Measurements from ENCODE around the gene PLCG2. TPM values are rescaled to one million over a fixed set of nuclear protein-coding genes. Genes with fewer than 3 reads are reported as not detected.

The PLCG2 gene
- total and polyA plus RNA-seq, 9 donors: 3.3 to 16.4 (median 5.6) TPM

GRCh38 chr16:81818568-81818896 is 39.4 kb downstream of the PLCG2 start:
- Histone ChIP-seq H3K9me3 (no peaks in the 10 kb centered on the region), H3K36me3 (no peaks in the 10 kb centered on the region), H3K27me3 (no peaks in the 10 kb centered on the region), H3K4me1 (ENCODE audit: insufficient read depth) (no peaks in the 10 kb centered on the region), H3K4me3 (no peak overlapping the region), H3K27ac (no peak overlapping the region)
- no peak for DNase-seq
- TF ChIP-seq POLR2A (IDR thresholded peaks at IDR 0.05) (no peak), EP300 (IDR thresholded peaks at IDR 0.05) (no peak), CTCF (IDR thresholded peaks at IDR 0.05) (no peak)
- 52 to 67% (median 66%) methylated on average over 1 of the region's 1 CpG for WGBS, 3 donors
- intact Hi-C loops (cut with DNase I): no loop called here

- Histone ChIP-seq H3K27ac (no peak overlapping the region), H3K4me3 (no peak overlapping the region), H3K4me1 (ENCODE audit: insufficient read depth) (no peaks in the 10 kb centered on the region), H3K36me3 (no peaks in the 10 kb centered on the region), H3K27me3 (no peaks in the 10 kb centered on the region), H3K9me3 (no peaks in the 10 kb centered on the region)
- TF ChIP-seq POLR2A (IDR thresholded peaks at IDR 0.05) (no peak), CTCF (IDR thresholded peaks at IDR 0.05) (no peak), EP300 (IDR thresholded peaks at IDR 0.05) (no peak)
- 91 to 93% (median 91%) methylated on average over 4 of the region's 4 CpGs for WGBS, 3 donors
- intact Hi-C loops (cut with DNase I): no loop called here
- no peak for DNase-seq
Measured at GRCh38 chr16:81818905-81819304, 39.8 kb downstream of the PLCG2 start.

- no peaks in the 10 kb centered on the region for H3K36me3 ChIP-seq
- no peaks in the 10 kb centered on the region for H3K27me3 ChIP-seq
- intact Hi-C loops (cut with DNase I): no loop called here
- no peak overlapping the region for H3K27ac ChIP-seq
- no peak overlapping the region for H3K4me3 ChIP-seq
- TF ChIP-seq POLR2A (IDR thresholded peaks at IDR 0.05) (no peak), CTCF (IDR thresholded peaks at IDR 0.05) (no peak), EP300 (IDR thresholded peaks at IDR 0.05) (no peak)
- WGBS, 3 donors: 70 to 81% (median 73%) methylated on average over 10 of the region's 10 CpGs
- no peak for DNase-seq
- H3K4me1 ChIP-seq (ENCODE audit: insufficient read depth): no peaks in the 10 kb centered on the region
- no peaks in the 10 kb centered on the region for H3K9me3 ChIP-seq
Measured at GRCh38 chr16:81821436-81822128, 42.5 kb downstream of the PLCG2 start.

GRCh38 chr16:81823111-81823510 is 44.0 kb downstream of the PLCG2 start:
- intact Hi-C loops (cut with DNase I): no loop called here
- H3K9me3 ChIP-seq: no peaks in the 10 kb centered on the region
- TF ChIP-seq POLR2A (IDR thresholded peaks at IDR 0.05) (no peak), EP300 (IDR thresholded peaks at IDR 0.05) (no peak), CTCF (IDR thresholded peaks at IDR 0.05) (no peak)
- 41 to 54% (median 41%) methylated on average over 8 of the region's 8 CpGs for WGBS, 3 donors
- no peaks in the 10 kb centered on the region for H3K36me3 ChIP-seq
- no peaks in the 10 kb centered on the region for H3K4me1 ChIP-seq (ENCODE audit: insufficient read depth)
- DNase-seq: no peak
- H3K4me3 ChIP-seq: no peak overlapping the region
- no peak overlapping the region for H3K27ac ChIP-seq
- H3K27me3 ChIP-seq: no peaks in the 10 kb centered on the region

Data from ovary (tissue), 9 donors.